Stomach (tissue), 4 donors: ENCODE data around the gene BRAP.

Experiments used
- EP300 ChIP-seq: sonication (generic); formaldehyde crosslinking; IDR thresholded peaks from one replicate; pipeline ENCODE4 v1.6.1; 2017; ENCODE audit warnings: antibody characterized with exemption
- POLR2A ChIP-seq, 4 donors: fragments of 450-650 bp; IDR thresholded peaks; one replicate each; pipeline ENCODE4 v1.6.1; 2016; ENCODE audit warnings: antibody characterized with exemption in 4 of 4, control low read depth in 2 of 4, mild to moderate bottlenecking in 1 of 4, moderate library complexity in 1 of 4
- POLR2AphosphoS5 ChIP-seq, 3 donors: sonication (generic); formaldehyde crosslinking; IDR thresholded peaks; one replicate each; pipeline ENCODE4 v1.6.1; 2016; ENCODE audit warnings: antibody characterized with exemption in 3 of 3
- TF ChIP-seq, protein P1 (sequence below), 7 experiments: fragments of 450-650 bp in 4 of 7; fragments of 200-600 bp in 3 of 7; sonication (generic) in 3 of 7; IDR thresholded peaks; one replicate each; pipeline ENCODE4 v1.5.1; 2016 to 2019; ENCODE audit warnings: antibody characterized with exemption in 7 of 7, control low read depth in 2 of 7, mild to moderate bottlenecking in 1 of 7

DNA sequence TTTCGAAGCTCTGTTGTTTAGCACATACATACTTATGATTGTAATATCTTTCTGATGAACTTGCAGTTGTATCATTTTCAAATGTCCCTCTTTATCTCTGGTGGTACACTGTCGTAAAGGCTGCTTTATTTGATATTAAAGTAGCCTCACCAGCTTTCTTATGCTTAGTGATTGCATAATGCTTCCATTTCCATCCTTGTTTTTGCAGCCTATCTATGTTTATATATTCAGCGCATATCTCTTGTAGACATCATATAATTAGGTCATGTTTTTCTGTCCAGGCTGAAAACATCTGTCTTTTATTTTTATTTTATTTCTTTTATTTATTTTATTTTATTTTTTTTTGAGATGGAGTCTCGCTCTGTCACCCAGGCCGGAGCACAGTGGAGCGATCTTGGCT is 34.7 kb upstream of the BRAP start:
- TF ChIP-seq, protein P1, sequence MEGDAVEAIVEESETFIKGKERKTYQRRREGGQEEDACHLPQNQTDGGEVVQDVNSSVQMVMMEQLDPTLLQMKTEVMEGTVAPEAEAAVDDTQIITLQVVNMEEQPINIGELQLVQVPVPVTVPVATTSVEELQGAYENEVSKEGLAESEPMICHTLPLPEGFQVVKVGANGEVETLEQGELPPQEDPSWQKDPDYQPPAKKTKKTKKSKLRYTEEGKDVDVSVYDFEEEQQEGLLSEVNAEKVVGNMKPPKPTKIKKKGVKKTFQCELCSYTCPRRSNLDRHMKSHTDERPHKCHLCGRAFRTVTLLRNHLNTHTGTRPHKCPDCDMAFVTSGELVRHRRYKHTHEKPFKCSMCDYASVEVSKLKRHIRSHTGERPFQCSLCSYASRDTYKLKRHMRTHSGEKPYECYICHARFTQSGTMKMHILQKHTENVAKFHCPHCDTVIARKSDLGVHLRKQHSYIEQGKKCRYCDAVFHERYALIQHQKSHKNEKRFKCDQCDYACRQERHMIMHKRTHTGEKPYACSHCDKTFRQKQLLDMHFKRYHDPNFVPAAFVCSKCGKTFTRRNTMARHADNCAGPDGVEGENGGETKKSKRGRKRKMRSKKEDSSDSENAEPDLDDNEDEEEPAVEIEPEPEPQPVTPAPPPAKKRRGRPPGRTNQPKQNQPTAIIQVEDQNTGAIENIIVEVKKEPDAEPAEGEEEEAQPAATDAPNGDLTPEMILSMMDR (IDR thresholded peaks at IDR 0.05), result no peak
- TF ChIP-seq POLR2AphosphoS5 (IDR thresholded peaks at IDR 0.05) (no peak), EP300 (no peak), POLR2A (IDR thresholded peaks at IDR 0.05) (no peak)
